HCT116 (cell line): ENCODE data around the gene ATP5MC3. TPM values are rescaled to one million over a fixed set of nuclear protein-coding genes. Genes with fewer than 3 reads are reported as not detected.

Source experiments
- ATAC-seq: fragments of 200-7000 bp; cut with Tn5 transposase; 2 replicates; pipeline ENCODE4 v1.9.1; 2020; ENCODE audit warnings: mild to moderate bottlenecking, moderate library complexity
- BruUV-seq: library from RNA; stranded (reverse); fragments of 400-500 nt; replicated peaks from 2 replicates; lab custom pipeline; 2021; lab: Mats Ljungman, UMichigan
- CTCF ChIA-PET: fragments of 300-600 bp; sonication (Branson Sonifier 250); formaldehyde crosslinking; loops from one replicate; lab custom pipeline; 2021; ENCODE audit warnings: antibody characterized with exemption; lab: Charles Lee
- POLR2A ChIA-PET: fragments of 300-600, 350-600 bp; sonication (Branson Sonifier 250); formaldehyde crosslinking; loops from one replicate; lab custom pipeline; 2021; ENCODE audit warnings: antibody characterized with exemption; lab: Charles Lee
- RAD21 ChIA-PET, 2 experiments: fragments of 300-600 bp; sonication (Branson Sonifier 250); formaldehyde crosslinking; loops; one replicate each; lab custom pipeline; 2023; ENCODE audit warnings: low total read pairs in 2 of 2; ENCODE audit not compliant: uncharacterized antibody in 2 of 2, unreplicated experiment in 2 of 2, low non-redundant PET in 1 of 2; lab: Charles Lee
- DNase-seq: peaks from one replicate; pipeline ENCODE4 v3.0.0-alpha.2; 2010; ENCODE audit warnings: low read depth, low spot score
- H2AFZ ChIP-seq: fragments of 200-600 bp; shearing (Covaris generic), sonication (generic); 2 replicates; pipeline ENCODE4 v1.6.1; 2017; ENCODE audit warnings: low read depth, mixed run types, mixed read lengths, antibody characterized with exemption, low read length; ENCODE audit not compliant: poor library complexity, severe bottlenecking
- H3K27ac ChIP-seq: 2 replicates; pipeline ENCODE4 v1.5.1; 2012; ENCODE audit warnings: low read depth, low read length
- H3K27me3 ChIP-seq: fragments of 200-600 bp; sonication (generic); 2 replicates; pipeline ENCODE4 v1.6.1; 2016; ENCODE audit warnings: mixed run types, low read length, mixed read lengths; ENCODE audit not compliant: insufficient read depth
- H3K36me3 ChIP-seq, 2 experiments: fragments of 200-500 bp in 1 of 2; fragments of 200-600 bp in 1 of 2; sonication (Bioruptor generic) in 1 of 2; sonication (generic) in 1 of 2; 2 replicates each; pipeline versions ENCODE4 v1.5.1 to v1.6.1; 2014 to 2016; ENCODE audit warnings: low read length in 2 of 2, inconsistent platforms in 1 of 2, mixed read lengths in 1 of 2, mixed run types in 1 of 2; ENCODE audit not compliant: insufficient read depth in 2 of 2, control insufficient read depth in 1 of 2
- H3K4me1 ChIP-seq, 2 experiments: fragments of 200-600 bp in 1 of 2; sonication (generic) in 1 of 2; 2 replicates each; pipeline versions ENCODE4 v1.5.1 to v1.6.1; 2012 to 2017; ENCODE audit warnings: low read length in 2 of 2, inconsistent platforms in 1 of 2, mild to moderate bottlenecking in 1 of 2, mixed read lengths in 1 of 2, mixed run types in 1 of 2, moderate library complexity in 1 of 2; ENCODE audit not compliant: insufficient read depth in 2 of 2, control insufficient read depth in 1 of 2
- H3K4me2 ChIP-seq: fragments of 200-600 bp; sonication (generic); 2 replicates; pipeline ENCODE4 v1.6.1; 2017; ENCODE audit warnings: mixed run types, low read length, mixed read lengths
- H3K4me3 ChIP-seq, 2 experiments: fragments of 200-600 bp in 1 of 2; sonication (generic) in 1 of 2; replicated peaks in 1 of 2; 2 replicates each; pipeline ENCODE4 v1.5.1; 2011 to 2016; ENCODE audit warnings: low read length in 2 of 2, control low read depth in 1 of 2, low read depth in 1 of 2, mild to moderate bottlenecking in 1 of 2, mixed read lengths in 1 of 2, mixed run types in 1 of 2
- H3K79me2 ChIP-seq: fragments of 200-600 bp; sonication (generic); 2 replicates; pipeline ENCODE4 v1.6.1; 2017; ENCODE audit warnings: mild to moderate bottlenecking, mixed run types, low read length, moderate library complexity, mixed read lengths; ENCODE audit not compliant: insufficient read depth
- H3K9ac ChIP-seq: fragments of 200-600 bp; sonication (generic); 2 replicates; pipeline ENCODE4 v1.6.1; 2016; ENCODE audit warnings: low read length, mixed read lengths
- H3K9me2 ChIP-seq: fragments of 200-600 bp; sonication (generic), shearing (Covaris generic); 2 replicates; pipeline ENCODE4 v1.6.1; 2017; ENCODE audit warnings: mixed run types, mild to moderate bottlenecking, moderate library complexity; ENCODE audit not compliant: insufficient read depth
- H3K9me3 ChIP-seq, 2 experiments: fragments of 200-500 bp in 1 of 2; fragments of 200-600 bp in 1 of 2; sonication (Bioruptor generic) in 1 of 2; sonication (generic) in 1 of 2; 2 replicates each; pipeline ENCODE4 v1.6.1; 2014 to 2017; ENCODE audit warnings: low read length in 2 of 2, mixed read lengths in 2 of 2, inconsistent platforms in 1 of 2, low read depth in 1 of 2, mild to moderate bottlenecking in 1 of 2, mixed run types in 1 of 2, moderate library complexity in 1 of 2; ENCODE audit not compliant: control insufficient read depth in 1 of 2, insufficient read depth in 1 of 2
- H4K20me1 ChIP-seq: fragments of 200-600 bp; sonication (generic), shearing (Covaris generic); 2 replicates; pipeline ENCODE4 v1.6.1; 2017; ENCODE audit warnings: mixed run types, mild to moderate bottlenecking, moderate library complexity; ENCODE audit not compliant: insufficient read depth
- CBX3 ChIP-seq: IDR thresholded peaks from 2 replicates; pipeline ENCODE4 v1.6.1; 2012; ENCODE audit warnings: low read depth
- CEBPB ChIP-seq: IDR thresholded peaks from 2 replicates; pipeline ENCODE4 v1.6.1; 2012; ENCODE audit warnings: low read depth
- EGR1 ChIP-seq: IDR thresholded peaks from 2 replicates; pipeline ENCODE4 v1.6.1; 2012; ENCODE audit warnings: low read depth
- EZH2 ChIP-seq: fragments of 200-600 bp; sonication (generic); IDR thresholded peaks from 2 replicates; pipeline ENCODE4 v1.6.1; 2017; ENCODE audit warnings: antibody characterized with exemption, mixed run types
- JUND ChIP-seq: IDR thresholded peaks from 2 replicates; pipeline ENCODE4 v1.6.1; 2012
- POLR2A ChIP-seq: IDR thresholded peaks from 2 replicates; pipeline ENCODE4 v1.7.0; 2011; ENCODE audit warnings: borderline replicate concordance; ENCODE audit not compliant: insufficient read depth, insufficient read length; ENCODE audit errors: extremely low read depth
- POLR2AphosphoS5 ChIP-seq: IDR thresholded peaks from 2 replicates; pipeline ENCODE4 v1.6.1; 2011; ENCODE audit warnings: mild to moderate bottlenecking, low read depth, low read length, moderate library complexity
- RAD21 ChIP-seq: IDR thresholded peaks from 2 replicates; pipeline ENCODE4 v1.6.1; 2012; ENCODE audit warnings: low read depth, mild to moderate bottlenecking
- SRF ChIP-seq: IDR thresholded peaks from 2 replicates; pipeline ENCODE4 v1.6.1; 2012; ENCODE audit warnings: low read depth
- TCF7L2 ChIP-seq: IDR thresholded peaks from 2 replicates; pipeline ENCODE4 v1.7.0; 2011; ENCODE audit warnings: borderline replicate concordance, inconsistent platforms; ENCODE audit not compliant: insufficient read depth, insufficient read length; ENCODE audit errors: extremely low read depth
- YY1 ChIP-seq: IDR thresholded peaks from 2 replicates; pipeline ENCODE4 v1.6.1; 2011; ENCODE audit warnings: low read length, low read depth, moderate library complexity, mild to moderate bottlenecking; ENCODE audit not compliant: insufficient replicate concordance; ENCODE audit errors: extremely low read depth
- intact Hi-C: fragments of 100-400 bp; cut with micrococcal nuclease; formaldehyde crosslinking; loops from 2 replicates; pipeline ENCODE4 v1.10.0; 2022
- total RNA-seq: library from RNA; stranded (reverse); gene quantifications from one replicate; pipeline ENCODE4 v1.2.1, GENCODE V29; 2021; ENCODE audit not compliant: unreplicated experiment
- TF ChIP-seq, protein P1 (sequence below): IDR thresholded peaks from 2 replicates; pipeline ENCODE4 v1.6.1; 2011; ENCODE audit warnings: mild to moderate bottlenecking, low read length, moderate library complexity; ENCODE audit not compliant: insufficient replicate concordance; ENCODE audit errors: extremely low read depth
- TF ChIP-seq, protein P2 (sequence below): IDR thresholded peaks from 2 replicates; pipeline ENCODE4 v1.6.1; 2012
- TF ChIP-seq, protein P3 (sequence below): IDR thresholded peaks from 2 replicates; pipeline ENCODE4 v1.6.1; 2012

Gene ATP5MC3
- total RNA-seq, 1 experiment from 2014 or later = 361 TPM

DNA sequence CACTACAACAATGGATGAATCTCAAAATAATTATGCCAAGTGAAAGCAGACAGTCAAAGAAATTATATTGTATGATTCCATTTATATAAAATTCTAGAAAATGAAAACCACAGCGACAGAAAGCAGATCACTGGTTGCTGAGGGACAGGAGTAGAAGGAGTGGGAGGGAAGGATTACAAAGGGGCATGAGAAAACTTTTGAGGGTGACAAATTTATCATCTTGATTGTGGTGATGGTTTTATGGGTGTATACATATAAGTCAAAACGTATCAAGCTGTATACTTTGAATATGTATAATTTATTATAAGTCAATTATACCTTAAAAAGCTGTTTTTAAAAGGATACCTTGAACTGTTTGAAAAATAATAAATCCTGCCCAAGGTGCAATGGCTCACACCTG, 41.2 kb downstream of the ATP5MC3 start:
- Histone ChIP-seq H3K27me3 (no peaks in the 10 kb centered on the region), H3K4me3 (no peak overlapping the region), H3K79me2 (peaks cover 30% of the 10 kb centered on the region), H3K36me3 (no peaks in the 10 kb centered on the region), H4K20me1 (no peaks in the 10 kb centered on the region), H3K9me3 (no peaks in the 10 kb centered on the region), H3K4me1 (no peaks in the 10 kb centered on the region), H2AFZ (no peak overlapping the region), H3K9ac (no peak overlapping the region), H3K4me2 (no peak overlapping the region), H3K9me2 (no peaks in the 10 kb centered on the region), H3K27ac (no peak overlapping the region)
- no peak for TF ChIP-seq EZH2
- no peak for TF ChIP-seq RAD21
- TF ChIP-seq, protein P1, sequence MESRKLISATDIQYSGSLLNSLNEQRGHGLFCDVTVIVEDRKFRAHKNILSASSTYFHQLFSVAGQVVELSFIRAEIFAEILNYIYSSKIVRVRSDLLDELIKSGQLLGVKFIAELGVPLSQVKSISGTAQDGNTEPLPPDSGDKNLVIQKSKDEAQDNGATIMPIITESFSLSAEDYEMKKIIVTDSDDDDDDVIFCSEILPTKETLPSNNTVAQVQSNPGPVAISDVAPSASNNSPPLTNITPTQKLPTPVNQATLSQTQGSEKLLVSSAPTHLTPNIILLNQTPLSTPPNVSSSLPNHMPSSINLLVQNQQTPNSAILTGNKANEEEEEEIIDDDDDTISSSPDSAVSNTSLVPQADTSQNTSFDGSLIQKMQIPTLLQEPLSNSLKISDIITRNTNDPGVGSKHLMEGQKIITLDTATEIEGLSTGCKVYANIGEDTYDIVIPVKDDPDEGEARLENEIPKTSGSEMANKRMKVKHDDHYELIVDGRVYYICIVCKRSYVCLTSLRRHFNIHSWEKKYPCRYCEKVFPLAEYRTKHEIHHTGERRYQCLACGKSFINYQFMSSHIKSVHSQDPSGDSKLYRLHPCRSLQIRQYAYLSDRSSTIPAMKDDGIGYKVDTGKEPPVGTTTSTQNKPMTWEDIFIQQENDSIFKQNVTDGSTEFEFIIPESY = no peak
- TF ChIP-seq, protein P2, sequence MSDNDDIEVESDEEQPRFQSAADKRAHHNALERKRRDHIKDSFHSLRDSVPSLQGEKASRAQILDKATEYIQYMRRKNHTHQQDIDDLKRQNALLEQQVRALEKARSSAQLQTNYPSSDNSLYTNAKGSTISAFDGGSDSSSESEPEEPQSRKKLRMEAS = no peak
- ChIA-PET POLR2A (no interaction called here), CTCF (no interaction called here), RAD21 (interaction anchor here in 1 of 2 experiments (0.7 kb wide), 1 partner anchor 31 kb away, joined by 3 read pairs; no protein-coding TSS in a partner anchor)
- no TSS peak for BruUV-seq
- DNase-seq = no peak
- intact Hi-C loops = no loop called here
- no peak for ATAC-seq

DNA sequence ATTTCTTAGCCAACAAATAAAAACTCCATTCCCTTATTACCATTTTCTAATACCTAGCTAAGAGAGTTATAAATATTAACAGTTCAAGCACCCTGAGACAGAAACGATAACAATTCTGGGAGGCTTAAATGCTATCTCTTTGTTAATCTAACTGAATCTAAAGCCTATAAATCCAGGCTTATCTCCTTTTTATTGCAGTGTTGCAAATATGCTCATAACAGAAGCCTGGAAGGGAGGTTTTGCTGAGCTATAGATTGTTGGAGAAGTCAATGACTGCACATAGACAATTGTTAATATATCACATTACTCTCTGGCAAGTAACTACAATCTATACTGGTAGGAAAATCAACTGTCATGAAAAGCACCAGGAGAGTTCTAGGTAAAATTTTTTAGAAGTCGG, 43.7 kb downstream of the ATP5MC3 start:
- DNase-seq (no peak), ATAC-seq (no peak)
- ChIA-PET POLR2A (no interaction called here), RAD21 (no interaction called here), CTCF (no interaction called here)
- H2AFZ ChIP-seq = no peak overlapping the region
- no peaks in the 10 kb centered on the region for H3K36me3 ChIP-seq
- H3K4me1 ChIP-seq = no peaks in the 10 kb centered on the region
- TF ChIP-seq SRF (no peak), CBX3 (no peak), YY1 (no peak), TCF7L2 (no peak), POLR2A (no peak), CEBPB (no peak), POLR2AphosphoS5 (no peak), RAD21 (no peak), JUND (no peak), EGR1 (no peak)
- TF ChIP-seq, protein P3, sequence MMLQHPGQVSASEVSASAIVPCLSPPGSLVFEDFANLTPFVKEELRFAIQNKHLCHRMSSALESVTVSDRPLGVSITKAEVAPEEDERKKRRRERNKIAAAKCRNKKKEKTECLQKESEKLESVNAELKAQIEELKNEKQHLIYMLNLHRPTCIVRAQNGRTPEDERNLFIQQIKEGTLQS = no peak
- H3K79me2 ChIP-seq = peaks cover 18% of the 10 kb centered on the region
- H3K27me3 ChIP-seq = no peaks in the 10 kb centered on the region
- intact Hi-C loops = no loop called here
- no peak overlapping the region for H3K4me2 ChIP-seq
- no peaks in the 10 kb centered on the region for H3K9me2 ChIP-seq
- no peak overlapping the region for H3K27ac ChIP-seq
- H3K4me3 ChIP-seq = no peak overlapping the region
- H4K20me1 ChIP-seq = no peaks in the 10 kb centered on the region
- H3K9me3 ChIP-seq = no peaks in the 10 kb centered on the region
- no peak overlapping the region for H3K9ac ChIP-seq
- no TSS peak for BruUV-seq
